Neural progenitor cell (in vitro differentiated cells): ENCODE measurements around the gene TRABD2B. TPM values are rescaled to one million over a fixed set of nuclear protein-coding genes. Genes with fewer than 3 reads are reported as not detected.

ENCODE experiments used
- DNase-seq: peaks from one replicate; pipeline ENCODE4 v3.0.0-alpha.2; 2016; ENCODE audit warnings: low spot score
- H2AFZ ChIP-seq: fragments of 200-600 bp; sonication (generic); replicated peaks from 2 replicates; pipeline ENCODE4 v1.6.1; 2016; ENCODE audit warnings: antibody characterized with exemption
- H3F3A ChIP-seq: fragments of 200-600 bp; sonication (generic); 2 replicates; pipeline ENCODE4 v1.6.1; 2016; ENCODE audit warnings: antibody characterized with exemption, low read depth
- H3K27ac ChIP-seq: fragments of 200-600 bp; sonication (generic); 2 replicates; pipeline ENCODE4 v1.5.1; 2016; ENCODE audit warnings: mild to moderate bottlenecking
- H3K27me3 ChIP-seq: fragments of 200-600 bp; sonication (generic); 2 replicates; pipeline ENCODE4 v1.6.1; 2016; ENCODE audit warnings: mild to moderate bottlenecking, moderate library complexity
- H3K36me3 ChIP-seq: fragments of 200-600 bp; sonication (generic); 2 replicates; pipeline ENCODE4 v1.5.1; 2016
- H3K4me1 ChIP-seq: fragments of 200-600 bp; sonication (generic); 2 replicates; pipeline ENCODE4 v1.6.1; 2016; ENCODE audit warnings: mixed run types
- H3K4me2 ChIP-seq: fragments of 200-600 bp; sonication (generic); 2 replicates; pipeline ENCODE4 v1.6.1; 2016
- H3K4me3 ChIP-seq: fragments of 200-600 bp; sonication (generic); 2 replicates; pipeline ENCODE4 v1.5.1; 2016
- H3K79me2 ChIP-seq: fragments of 200-600 bp; sonication (generic); 2 replicates; pipeline ENCODE4 v1.6.1; 2016; ENCODE audit warnings: low read depth
- H3K9ac ChIP-seq: fragments of 200-600 bp; sonication (generic); 2 replicates; pipeline ENCODE4 v1.6.1; 2016
- H3K9me3 ChIP-seq: fragments of 200-600 bp; sonication (generic); 2 replicates; pipeline ENCODE4 v1.5.1; 2016; ENCODE audit warnings: low read depth
- H4K20me1 ChIP-seq: fragments of 200-600 bp; sonication (generic); 2 replicates; pipeline ENCODE4 v1.6.1; 2016; ENCODE audit warnings: low read depth
- H3K27ac Mint-ChIP-seq: 3 replicates; pipeline ENCODE4 v1.8.0; 2021; ENCODE audit warnings: mixed read lengths
- H3K27me3 Mint-ChIP-seq: 2 replicates; pipeline ENCODE4 v1.8.0; 2022; ENCODE audit warnings: low read depth, mild to moderate bottlenecking, inconsistent platforms, moderate library complexity, mixed read lengths; ENCODE audit not compliant: insufficient read depth
- H3K36me3 Mint-ChIP-seq: 3 replicates; pipeline ENCODE4 v1.8.0; 2021; ENCODE audit warnings: mixed read lengths
- H3K4me1 Mint-ChIP-seq: 3 replicates; pipeline ENCODE4 v1.8.0; 2021; ENCODE audit warnings: mixed read lengths
- H3K4me3 Mint-ChIP-seq: 3 replicates; pipeline ENCODE4 v1.8.0; 2021; ENCODE audit warnings: mild to moderate bottlenecking, moderate library complexity, mixed read lengths
- H3K9me3 Mint-ChIP-seq: 3 replicates; pipeline ENCODE4 v1.8.0; 2020; ENCODE audit warnings: mixed read lengths
- EZH2 ChIP-seq: fragments of 200-600 bp; sonication (generic); IDR thresholded peaks from 2 replicates; pipeline ENCODE4 v1.6.1; 2017; ENCODE audit warnings: antibody characterized with exemption, mild to moderate bottlenecking, moderate library complexity
- EZH2phosphoT487 ChIP-seq: fragments of 200-600 bp; sonication (generic); IDR thresholded peaks from 2 replicates; pipeline ENCODE4 v1.6.1; 2017; ENCODE audit warnings: antibody characterized with exemption
- total RNA-seq: library from RNA; depleted of rRNA; stranded (reverse); fragments of >200 nt; gene quantifications from 2 replicates; pipeline ENCODE4 v1.2.3, GENCODE V29; 2015; ENCODE audit warnings: low replicate concordance
- TF ChIP-seq, protein P1 (sequence below): fragments of 200-600 bp; sonication (generic); IDR thresholded peaks from 2 replicates; pipeline ENCODE4 v1.5.1; 2017; ENCODE audit warnings: antibody characterized with exemption, mild to moderate bottlenecking

The TRABD2B gene
- total RNA-seq, 1 donor from 2014 or later: 0.09 TPM

- Histone ChIP-seq H2AFZ (no peak overlapping the region), H3K36me3 (no peaks in the 10 kb centered on the region), H3K27ac (no peak overlapping the region), H3K9me3 (no peaks in the 10 kb centered on the region), H3F3A (no peaks in the 10 kb centered on the region), H3K4me1 (no peaks in the 10 kb centered on the region), H3K27me3 (no peaks in the 10 kb centered on the region), H3K4me3 (no peak overlapping the region), H3K9ac (no peak overlapping the region), H4K20me1 (no peaks in the 10 kb centered on the region), H3K79me2 (no peaks in the 10 kb centered on the region), H3K4me2 (no peak overlapping the region)
- H3K27ac Mint-ChIP-seq: no peak overlapping the region
- H3K4me3 Mint-ChIP-seq: no peak overlapping the region
- TF ChIP-seq, protein P1, sequence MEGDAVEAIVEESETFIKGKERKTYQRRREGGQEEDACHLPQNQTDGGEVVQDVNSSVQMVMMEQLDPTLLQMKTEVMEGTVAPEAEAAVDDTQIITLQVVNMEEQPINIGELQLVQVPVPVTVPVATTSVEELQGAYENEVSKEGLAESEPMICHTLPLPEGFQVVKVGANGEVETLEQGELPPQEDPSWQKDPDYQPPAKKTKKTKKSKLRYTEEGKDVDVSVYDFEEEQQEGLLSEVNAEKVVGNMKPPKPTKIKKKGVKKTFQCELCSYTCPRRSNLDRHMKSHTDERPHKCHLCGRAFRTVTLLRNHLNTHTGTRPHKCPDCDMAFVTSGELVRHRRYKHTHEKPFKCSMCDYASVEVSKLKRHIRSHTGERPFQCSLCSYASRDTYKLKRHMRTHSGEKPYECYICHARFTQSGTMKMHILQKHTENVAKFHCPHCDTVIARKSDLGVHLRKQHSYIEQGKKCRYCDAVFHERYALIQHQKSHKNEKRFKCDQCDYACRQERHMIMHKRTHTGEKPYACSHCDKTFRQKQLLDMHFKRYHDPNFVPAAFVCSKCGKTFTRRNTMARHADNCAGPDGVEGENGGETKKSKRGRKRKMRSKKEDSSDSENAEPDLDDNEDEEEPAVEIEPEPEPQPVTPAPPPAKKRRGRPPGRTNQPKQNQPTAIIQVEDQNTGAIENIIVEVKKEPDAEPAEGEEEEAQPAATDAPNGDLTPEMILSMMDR: no peak
- no peaks in the 10 kb centered on the region for H3K27me3 Mint-ChIP-seq
- DNase-seq: no peak
- no peaks in the 10 kb centered on the region for H3K36me3 Mint-ChIP-seq
- no peaks in the 10 kb centered on the region for H3K9me3 Mint-ChIP-seq
- peaks cover 5% of the 10 kb centered on the region for H3K4me1 Mint-ChIP-seq
Measured at GRCh38 chr1:47944561-47944960, 52.6 kb downstream of the TRABD2B start.

DNA sequence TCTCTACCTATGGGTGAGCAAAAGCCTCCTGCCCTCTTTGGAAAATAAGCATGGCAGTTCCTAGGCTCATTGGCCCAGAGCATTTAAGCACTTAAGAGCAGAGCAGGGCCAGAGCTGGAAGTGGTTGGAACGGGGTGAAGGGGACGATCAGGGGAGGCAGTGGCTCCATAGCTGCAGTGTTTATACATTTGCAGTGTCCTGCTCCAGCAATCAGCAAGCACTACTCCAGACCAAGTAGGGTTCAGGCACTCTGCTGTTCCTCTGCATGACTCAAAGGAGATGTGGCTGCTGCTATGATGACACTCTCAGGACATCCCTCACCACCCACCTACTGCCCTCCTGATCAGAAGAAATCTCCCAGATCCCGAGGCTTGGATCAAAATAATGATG, 55.0 kb downstream of the TRABD2B start:
- H3K79me2 ChIP-seq: no peaks in the 10 kb centered on the region
- no peak overlapping the region for H3K4me2 ChIP-seq

DNA sequence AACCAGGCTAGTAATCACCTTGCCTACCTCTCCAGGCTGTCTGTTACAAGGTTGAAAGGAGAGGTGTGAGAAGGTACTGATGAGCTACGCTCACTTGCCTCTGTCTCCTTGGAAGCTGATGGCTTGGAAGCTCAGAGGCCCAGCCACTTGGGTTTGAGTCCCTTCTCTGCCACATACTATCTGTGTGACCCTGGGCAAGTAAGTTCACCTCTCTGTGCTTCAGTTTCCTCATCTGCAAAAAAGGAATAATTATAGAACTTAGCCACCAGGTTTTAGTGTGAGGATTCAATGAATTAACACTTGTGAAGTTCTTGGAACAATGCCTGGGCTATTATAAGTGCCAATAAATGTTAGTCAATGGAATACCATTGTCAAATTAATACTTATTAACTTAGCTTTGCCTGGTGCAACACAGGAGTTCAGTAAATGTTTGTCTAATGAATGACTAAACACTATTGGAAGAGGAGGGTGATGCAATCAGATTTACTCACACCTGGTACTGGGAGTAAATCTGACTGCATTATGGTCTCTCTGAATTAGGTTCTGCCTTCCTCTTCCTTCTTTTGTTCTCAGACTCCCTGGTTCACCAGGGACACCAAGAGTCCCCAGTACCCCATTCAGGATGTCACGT, 55.5 kb downstream of the TRABD2B start:
- no peaks in the 10 kb centered on the region for H3K9me3 Mint-ChIP-seq
- no peaks in the 10 kb centered on the region for H3K9me3 ChIP-seq
- no peak overlapping the region for H3K4me3 Mint-ChIP-seq
- no peak overlapping the region for H3K4me2 ChIP-seq
- H3K27ac ChIP-seq: no peak overlapping the region
- H3F3A ChIP-seq: no peaks in the 10 kb centered on the region
- no peaks in the 10 kb centered on the region for H3K36me3 Mint-ChIP-seq
- no peaks in the 10 kb centered on the region for H3K36me3 ChIP-seq
- TF ChIP-seq, protein P1: no peak
- TF ChIP-seq EZH2phosphoT487: no peak
- TF ChIP-seq EZH2: no peak
- no peaks in the 10 kb centered on the region for H3K79me2 ChIP-seq
- no peak overlapping the region for H3K27ac Mint-ChIP-seq
- no peaks in the 10 kb centered on the region for H3K27me3 Mint-ChIP-seq
- H4K20me1 ChIP-seq: no peaks in the 10 kb centered on the region
- H3K4me1 Mint-ChIP-seq: peaks cover 2% of the 10 kb centered on the region
- H2AFZ ChIP-seq: no peak overlapping the region
- no peak overlapping the region for H3K9ac ChIP-seq
- no peak for DNase-seq
- no peaks in the 10 kb centered on the region for H3K4me1 ChIP-seq
- no peaks in the 10 kb centered on the region for H3K27me3 ChIP-seq
- no peak overlapping the region for H3K4me3 ChIP-seq

More for the DNA sequence above, 55.0 kb downstream of the TRABD2B start:
- Histone ChIP-seq H3F3A (no peaks in the 10 kb centered on the region), H3K36me3 (no peaks in the 10 kb centered on the region), H2AFZ (no peak overlapping the region), H3K9ac (no peak overlapping the region), H3K27ac (no peak overlapping the region), H3K9me3 (no peaks in the 10 kb centered on the region), H3K27me3 (no peaks in the 10 kb centered on the region), H3K4me1 (no peaks in the 10 kb centered on the region), H3K4me3 (no peak overlapping the region), H4K20me1 (no peaks in the 10 kb centered on the region)
- Mint-ChIP-seq H3K27me3 (no peaks in the 10 kb centered on the region), H3K36me3 (no peaks in the 10 kb centered on the region), H3K4me3 (no peak overlapping the region), H3K4me1 (peaks cover 4% of the 10 kb centered on the region), H3K27ac (no peak overlapping the region), H3K9me3 (no peaks in the 10 kb centered on the region)
- DNase-seq: no peak
- TF ChIP-seq EZH2 (no peak), EZH2phosphoT487 (no peak)
- TF ChIP-seq, protein P1: no peak
